ENCODE results near the gene PLEKHA7. TPM values are rescaled to one million over a fixed set of nuclear protein-coding genes. Genes with fewer than 3 reads are reported as not detected.

The PLEKHA7 gene
- total and polyA plus RNA-seq, 5 donors, result 16.2 to 44.6 (median 33.8) TPM

GRCh38 chr11:16767137-16767536, 247.1 kb downstream of the PLEKHA7 start:
- Histone ChIP-seq H3K9me3 (ENCODE audit: control insufficient read depth, low read length) (no peaks in the 10 kb centered on the region), H3K4me3 (ENCODE audit: low read length) (no peak overlapping the region), H3K4me1 (ENCODE audit: control insufficient read depth, insufficient read depth, low read length) (no peaks in the 10 kb centered on the region), H3K27me3 (ENCODE audit: control insufficient read depth, insufficient read depth) (no peaks in the 10 kb centered on the region), H3K27ac (ENCODE audit: low read length) (no peak overlapping the region)
- DNase-seq, result no peak
- 73% methylated on average over 4 of the region's 4 CpGs for WGBS
- ATAC-seq, result no peak
- intact Hi-C loops (cut with DNase I), result no loop called here

- Histone ChIP-seq H3K9me3 (ENCODE audit: control insufficient read depth, low read length) (no peaks in the 10 kb centered on the region), H3K4me1 (ENCODE audit: control insufficient read depth, insufficient read depth, low read length) (no peaks in the 10 kb centered on the region), H3K27me3 (ENCODE audit: control insufficient read depth, insufficient read depth) (no peaks in the 10 kb centered on the region), H3K4me3 (ENCODE audit: low read length) (no peak overlapping the region), H3K27ac (ENCODE audit: low read length) (no peak overlapping the region)
- ATAC-seq (no peak), DNase-seq (no peak)
- WGBS, result 90% methylated on average over 8 of the region's 8 CpGs
- intact Hi-C loops (cut with DNase I), result no loop called here
These were observed 249.3 kb downstream of the PLEKHA7 start for GRCh38 chr11:16764888-16765287.

DNA sequence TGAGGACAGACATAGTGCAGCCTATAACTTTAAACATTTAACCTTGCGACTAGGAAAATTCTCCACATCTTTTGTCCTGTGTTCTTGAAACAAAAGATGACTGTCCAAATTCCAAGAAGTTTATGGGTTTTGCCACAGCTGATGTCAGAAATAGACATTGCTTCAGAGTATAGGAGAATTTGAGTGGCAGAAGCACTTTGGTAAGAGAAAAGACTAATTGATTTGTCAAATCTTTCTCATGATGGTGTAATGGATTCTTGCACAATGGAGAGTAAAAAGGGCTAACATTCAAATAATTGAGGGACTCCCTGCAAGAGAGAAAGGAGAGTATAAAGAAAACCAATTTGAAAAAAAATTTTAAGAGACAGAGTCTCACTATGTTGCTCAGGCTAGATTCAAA, 250.5 kb downstream of the PLEKHA7 start:
- WGBS, result 93% methylated on average over 1 of the region's 1 CpG
- intact Hi-C loops (cut with DNase I), result no loop called here
- Histone ChIP-seq H3K27me3 (ENCODE audit: control insufficient read depth, insufficient read depth) (no peaks in the 10 kb centered on the region), H3K27ac (ENCODE audit: low read length) (no peak overlapping the region), H3K9me3 (ENCODE audit: control insufficient read depth, low read length) (no peaks in the 10 kb centered on the region), H3K4me1 (ENCODE audit: control insufficient read depth, insufficient read depth, low read length) (no peaks in the 10 kb centered on the region), H3K4me3 (ENCODE audit: low read length) (no peak overlapping the region)
- no peak for ATAC-seq
- DNase-seq, result no peak

DNA sequence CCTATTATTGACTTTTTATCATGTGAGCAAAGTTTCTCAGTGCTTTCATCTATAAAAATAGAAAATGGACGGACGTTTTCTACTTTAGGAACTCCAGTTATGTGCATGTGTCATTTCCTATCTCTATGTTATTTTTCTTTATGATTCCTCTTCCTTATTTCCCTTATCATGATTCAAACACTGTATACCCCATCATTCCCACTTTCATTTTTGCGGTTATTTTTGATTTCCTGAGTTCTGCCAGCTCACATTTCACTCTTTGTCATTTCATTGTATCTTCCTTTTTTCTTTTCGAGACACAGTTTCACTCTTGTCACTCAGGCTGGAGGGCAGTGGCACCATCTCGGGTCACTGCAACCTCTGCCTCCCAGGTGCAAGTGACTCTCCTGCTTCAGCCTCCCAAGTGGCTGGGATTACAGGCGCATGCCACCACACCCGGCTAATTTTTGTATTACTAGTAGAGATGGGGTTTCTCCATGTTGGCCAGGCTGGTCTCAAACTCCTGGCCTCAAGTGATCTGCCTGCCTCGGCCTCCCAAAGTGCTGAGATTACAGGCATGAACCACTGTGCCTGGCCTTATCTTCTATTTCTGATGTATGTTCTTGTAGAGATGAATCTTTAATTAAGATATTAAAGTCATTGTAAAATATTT, 254.2 kb downstream of the PLEKHA7 start:
- intact Hi-C loops (cut with DNase I), result no loop called here
- Histone ChIP-seq H3K9me3 (ENCODE audit: control insufficient read depth, low read length) (no peaks in the 10 kb centered on the region), H3K4me3 (ENCODE audit: low read length) (no peak overlapping the region), H3K4me1 (ENCODE audit: control insufficient read depth, insufficient read depth, low read length) (no peaks in the 10 kb centered on the region), H3K27ac (ENCODE audit: low read length) (no peak overlapping the region), H3K27me3 (ENCODE audit: control insufficient read depth, insufficient read depth) (no peaks in the 10 kb centered on the region)
- DNase-seq (no peak), ATAC-seq (no peak)
- WGBS, result 58% methylated on average over 8 of the region's 8 CpGs

DNA sequence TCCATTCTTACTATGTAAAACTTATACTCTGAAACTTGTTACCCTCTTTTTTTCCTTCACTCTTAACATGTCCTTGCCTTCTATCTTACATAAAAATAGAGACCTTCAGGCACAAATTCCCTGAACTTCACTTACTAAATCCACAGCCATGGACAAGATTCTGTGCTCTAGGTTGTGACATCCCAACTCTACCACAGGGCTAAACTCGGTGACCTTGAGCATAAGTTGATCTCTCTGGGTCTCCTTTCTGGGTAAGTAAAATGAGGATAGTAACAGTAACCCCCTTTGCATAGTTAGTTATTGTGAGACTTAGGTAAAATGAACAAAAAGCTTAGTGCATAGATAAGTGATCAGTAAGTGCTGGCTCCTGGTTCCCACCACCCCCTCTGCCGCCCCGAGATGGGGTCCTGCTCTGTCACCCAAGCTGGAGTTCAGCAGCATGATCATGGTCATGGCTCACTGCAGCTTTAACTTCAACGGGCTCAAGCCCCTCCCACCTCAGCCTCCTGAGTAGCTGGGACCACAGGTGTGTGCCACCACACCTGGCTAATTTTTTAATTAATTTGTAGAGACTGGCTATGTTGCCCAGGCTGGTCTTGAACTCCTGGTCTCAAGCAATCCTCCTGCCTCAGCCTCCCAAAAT, 255.7 kb downstream of the PLEKHA7 start:
- DNase-seq (no peak), ATAC-seq (peak; percentile 15 to 40)
- Histone ChIP-seq H3K4me1 (ENCODE audit: control insufficient read depth, insufficient read depth, low read length) (no peaks in the 10 kb centered on the region), H3K9me3 (ENCODE audit: control insufficient read depth, low read length) (no peaks in the 10 kb centered on the region), H3K4me3 (ENCODE audit: low read length) (no peak overlapping the region), H3K27me3 (ENCODE audit: control insufficient read depth, insufficient read depth) (no peaks in the 10 kb centered on the region), H3K27ac (ENCODE audit: low read length) (no peak overlapping the region)
- intact Hi-C loops (cut with DNase I), result no loop called here
- 93% methylated on average over 4 of the region's 4 CpGs for WGBS

- Histone ChIP-seq H3K4me3 (ENCODE audit: low read length) (no peak overlapping the region), H3K27ac (ENCODE audit: low read length) (no peak overlapping the region), H3K27me3 (ENCODE audit: control insufficient read depth, insufficient read depth) (no peaks in the 10 kb centered on the region), H3K4me1 (ENCODE audit: control insufficient read depth, insufficient read depth, low read length) (no peaks in the 10 kb centered on the region), H3K9me3 (ENCODE audit: control insufficient read depth, low read length) (no peaks in the 10 kb centered on the region)
- DNase-seq, result no peak
- intact Hi-C loops (cut with DNase I), result no loop called here
- 51% methylated on average over 1 of the region's 1 CpG for WGBS
- ATAC-seq, result no peak
These were observed 263.8 kb downstream of the PLEKHA7 start for GRCh38 chr11:16750417-16750816.

DNA sequence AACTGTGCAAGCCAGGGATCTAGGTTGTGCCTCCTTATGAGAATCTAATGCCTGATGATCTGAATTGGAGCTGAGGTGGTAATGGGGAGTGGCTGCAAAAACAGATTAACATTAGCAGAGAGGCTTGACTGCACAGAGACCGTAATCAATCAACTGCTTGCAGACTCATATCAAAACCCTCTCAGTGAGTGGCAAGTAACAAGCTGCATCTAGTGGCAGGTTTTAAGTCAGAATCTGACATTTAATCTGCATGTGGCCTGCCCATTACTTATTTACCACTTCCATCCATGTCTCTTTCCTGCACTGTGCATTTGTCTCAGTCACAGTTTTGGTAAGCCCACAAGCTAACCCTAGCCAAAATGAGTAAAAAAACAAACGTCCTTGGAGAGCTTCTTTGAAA, 264.5 kb downstream of the PLEKHA7 start:
- WGBS, result 64% methylated on average over 2 of the region's 2 CpGs
- Histone ChIP-seq H3K27me3 (ENCODE audit: control insufficient read depth, insufficient read depth) (no peaks in the 10 kb centered on the region), H3K4me3 (ENCODE audit: low read length) (no peak overlapping the region), H3K4me1 (ENCODE audit: control insufficient read depth, insufficient read depth, low read length) (no peaks in the 10 kb centered on the region), H3K9me3 (ENCODE audit: control insufficient read depth, low read length) (no peaks in the 10 kb centered on the region), H3K27ac (ENCODE audit: low read length) (no peak overlapping the region)
- intact Hi-C loops (cut with DNase I), result no loop called here
- ATAC-seq (no peak), DNase-seq (no peak)

- Histone ChIP-seq H3K27me3 (ENCODE audit: control insufficient read depth, insufficient read depth) (no peaks in the 10 kb centered on the region), H3K27ac (ENCODE audit: low read length) (no peak overlapping the region), H3K9me3 (ENCODE audit: control insufficient read depth, low read length) (no peaks in the 10 kb centered on the region), H3K4me1 (ENCODE audit: control insufficient read depth, insufficient read depth, low read length) (peaks cover 1% of the 10 kb centered on the region), H3K4me3 (ENCODE audit: low read length) (no peak overlapping the region)
- DNase-seq (no peak), ATAC-seq (no peak)
- intact Hi-C loops (cut with DNase I), result no loop called here
- WGBS, result 97% methylated on average over 1 of the region's 1 CpG
These were observed 265.1 kb downstream of the PLEKHA7 start for GRCh38 chr11:16749092-16749491.

GRCh38 chr11:16745950-16746605, 268.1 kb downstream of the PLEKHA7 start:
- DNase-seq (no peak), ATAC-seq (no peak)
- Histone ChIP-seq H3K9me3 (ENCODE audit: control insufficient read depth, low read length) (no peaks in the 10 kb centered on the region), H3K27me3 (ENCODE audit: control insufficient read depth, insufficient read depth) (no peaks in the 10 kb centered on the region), H3K4me3 (ENCODE audit: low read length) (no peak overlapping the region), H3K4me1 (ENCODE audit: control insufficient read depth, insufficient read depth, low read length) (peaks cover 6% of the 10 kb centered on the region), H3K27ac (ENCODE audit: low read length) (no peak overlapping the region)
- 72% methylated on average over 2 of the region's 2 CpGs for WGBS
- intact Hi-C loops (cut with DNase I), result no loop called here

DNA sequence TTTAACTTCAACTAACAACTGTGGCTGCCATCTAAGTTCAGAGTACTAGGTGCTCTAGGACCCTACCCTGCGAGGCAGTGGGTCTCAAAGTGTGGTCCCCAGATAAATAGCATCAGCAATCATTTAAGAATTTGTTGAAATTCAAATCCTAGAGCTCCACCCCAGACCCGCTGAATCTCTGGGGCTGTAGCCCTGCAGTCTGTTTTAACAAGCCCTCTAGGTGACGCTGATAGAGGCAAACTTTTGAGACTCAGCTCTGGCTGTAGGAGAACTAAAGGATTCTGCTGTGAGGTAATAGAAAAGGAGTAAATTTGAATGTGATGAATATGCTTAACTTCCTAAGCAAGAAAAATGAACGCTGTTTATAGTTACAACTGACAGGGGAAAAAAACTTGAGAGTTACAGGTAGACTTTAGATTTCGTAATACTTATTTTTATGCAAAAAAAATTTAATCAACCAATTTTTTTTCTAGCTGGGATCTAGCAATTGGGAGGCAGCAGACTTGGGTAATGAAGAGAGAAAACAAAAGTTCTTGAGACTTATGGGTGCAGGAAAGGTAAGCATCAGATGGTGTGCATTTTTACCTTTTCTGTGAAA, 270.0 kb downstream of the PLEKHA7 start:
- ATAC-seq, result no peak
- DNase-seq, result no peak
- Histone ChIP-seq H3K4me1 (ENCODE audit: control insufficient read depth, insufficient read depth, low read length) (peaks cover 9% of the 10 kb centered on the region), H3K9me3 (ENCODE audit: control insufficient read depth, low read length) (no peaks in the 10 kb centered on the region), H3K27me3 (ENCODE audit: control insufficient read depth, insufficient read depth) (no peaks in the 10 kb centered on the region), H3K4me3 (ENCODE audit: low read length) (no peak overlapping the region), H3K27ac (ENCODE audit: low read length) (no peak overlapping the region)
- 89% methylated on average over 5 of the region's 5 CpGs for WGBS
- intact Hi-C loops (cut with DNase I), result no loop called here

DNA sequence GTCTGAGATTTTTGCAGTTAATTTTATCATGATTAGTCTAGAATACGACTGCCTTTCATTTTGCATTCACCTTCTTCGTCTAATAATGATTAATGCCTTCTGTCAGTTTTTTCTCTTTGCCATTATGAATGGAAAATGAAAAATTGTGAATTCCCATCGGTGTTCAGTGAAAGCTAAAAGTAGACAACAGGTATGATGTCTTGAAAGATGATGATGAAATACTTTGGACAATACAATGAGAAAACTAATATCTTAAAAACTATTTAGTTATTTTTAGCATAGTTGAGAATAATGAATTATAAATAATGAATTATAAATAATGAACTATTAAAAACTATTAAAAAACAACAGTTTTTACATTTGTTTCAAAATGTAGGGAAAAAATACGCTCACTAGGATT, 270.7 kb downstream of the PLEKHA7 start:
- intact Hi-C loops (cut with DNase I), result no loop called here
- Histone ChIP-seq H3K9me3 (ENCODE audit: control insufficient read depth, low read length) (no peaks in the 10 kb centered on the region), H3K27ac (ENCODE audit: low read length) (no peak overlapping the region), H3K4me3 (ENCODE audit: low read length) (no peak overlapping the region), H3K27me3 (ENCODE audit: control insufficient read depth, insufficient read depth) (no peaks in the 10 kb centered on the region), H3K4me1 (ENCODE audit: control insufficient read depth, insufficient read depth, low read length) (peaks cover 9% of the 10 kb centered on the region)
- ATAC-seq (no peak), DNase-seq (no peak)
- 86% methylated on average over 4 of the region's 4 CpGs for WGBS

Data from right cardiac atrium (tissue), 5 donors.